Thoracic aorta (tissue), 2 donors: ENCODE data around the gene LILRA2. TPM values are rescaled to one million over a fixed set of nuclear protein-coding genes. Genes with fewer than 3 reads are reported as not detected.

Source experiments
- ATAC-seq: fragments of 150-250 bp; one replicate; pipeline ENCODE4 v1.8.0; 2017; ENCODE audit warnings: low read depth; ENCODE audit not compliant: insufficient number of reproducible peaks, low FRiP score
- DNase-seq: peaks from one replicate; pipeline ENCODE4 v3.0.0-alpha.2; 2020; ENCODE audit warnings: low spot score
- H3K27ac ChIP-seq, 2 donors: fragments of 200-600 bp; sonication (generic); 1 replicate in 1 of 2; 2 replicates in 1 of 2; pipeline ENCODE4 v1.5.1; 2016; ENCODE audit warnings: mild to moderate bottlenecking in 2 of 2, moderate library complexity in 2 of 2
- H3K27me3 ChIP-seq: fragments of 200-600 bp; sonication (generic); replicated peaks from 2 replicates; pipeline ENCODE4 v1.6.0; 2016; ENCODE audit warnings: mild to moderate bottlenecking; ENCODE audit not compliant: insufficient read depth
- H3K36me3 ChIP-seq: fragments of 200-600 bp; sonication (generic); one replicate; pipeline ENCODE4 v1.5.1; 2016
- H3K4me1 ChIP-seq, 2 donors: fragments of 200-600 bp; sonication (generic); 1 replicate in 1 of 2; 2 replicates in 1 of 2; pipeline versions ENCODE4 v1.5.1 to v1.6.0; 2016; ENCODE audit warnings: low read depth in 2 of 2, mild to moderate bottlenecking in 1 of 2; ENCODE audit not compliant: control insufficient read depth in 1 of 2
- H3K4me3 ChIP-seq: fragments of 200-600 bp; sonication (generic); 2 replicates; pipeline ENCODE4 v1.5.1; 2016; ENCODE audit warnings: mild to moderate bottlenecking
- H3K9me3 ChIP-seq: fragments of 200-600 bp; sonication (generic); 2 replicates; pipeline ENCODE4 v1.5.1; 2016
- total RNA-seq, 2 donors: library from RNA; depleted of rRNA; stranded (reverse); fragments of >200 nt; gene quantifications; one replicate each; pipeline versions ENCODE4 v1.1.0 to v1.2.3, GENCODE V29; 2016
- TF ChIP-seq, protein P1 (sequence below): fragments of 200-600 bp; sonication (generic); IDR thresholded peaks from one replicate; pipeline ENCODE4 v1.5.1; 2019; ENCODE audit warnings: antibody characterized with exemption

Gene LILRA2
- total RNA-seq, 2 donors from 2014 or later = 0.68 to 3.1 TPM

DNA sequence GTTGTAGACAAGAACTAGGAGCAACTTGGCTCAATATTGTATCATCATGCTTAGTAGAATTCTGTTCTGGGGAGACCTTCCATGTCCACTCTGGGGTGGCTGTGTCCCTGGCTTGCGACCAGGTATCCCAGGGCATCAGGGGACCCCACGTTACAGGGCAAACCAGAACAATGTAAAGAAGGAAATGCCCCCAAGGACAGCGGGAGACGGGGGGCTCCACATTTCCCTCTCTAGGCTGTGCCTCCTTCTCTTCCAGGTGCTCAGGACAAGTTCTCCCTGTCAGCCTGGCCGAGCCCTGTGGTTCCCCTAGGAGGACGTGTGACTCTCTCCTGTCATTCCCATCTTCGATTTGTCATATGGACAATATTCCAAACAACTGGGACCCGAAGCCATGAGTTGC is 40.1 kb upstream of the LILRA2 start:
- no peak overlapping the region for H3K4me3 ChIP-seq
- no peaks in the 10 kb centered on the region for H3K27me3 ChIP-seq
- H3K27ac ChIP-seq = no peak overlapping the region
- no peaks in the 10 kb centered on the region for H3K4me1 ChIP-seq
- H3K9me3 ChIP-seq = no peaks in the 10 kb centered on the region
- H3K36me3 ChIP-seq = no peaks in the 10 kb centered on the region
- DNase-seq = no peak
- TF ChIP-seq, protein P1, sequence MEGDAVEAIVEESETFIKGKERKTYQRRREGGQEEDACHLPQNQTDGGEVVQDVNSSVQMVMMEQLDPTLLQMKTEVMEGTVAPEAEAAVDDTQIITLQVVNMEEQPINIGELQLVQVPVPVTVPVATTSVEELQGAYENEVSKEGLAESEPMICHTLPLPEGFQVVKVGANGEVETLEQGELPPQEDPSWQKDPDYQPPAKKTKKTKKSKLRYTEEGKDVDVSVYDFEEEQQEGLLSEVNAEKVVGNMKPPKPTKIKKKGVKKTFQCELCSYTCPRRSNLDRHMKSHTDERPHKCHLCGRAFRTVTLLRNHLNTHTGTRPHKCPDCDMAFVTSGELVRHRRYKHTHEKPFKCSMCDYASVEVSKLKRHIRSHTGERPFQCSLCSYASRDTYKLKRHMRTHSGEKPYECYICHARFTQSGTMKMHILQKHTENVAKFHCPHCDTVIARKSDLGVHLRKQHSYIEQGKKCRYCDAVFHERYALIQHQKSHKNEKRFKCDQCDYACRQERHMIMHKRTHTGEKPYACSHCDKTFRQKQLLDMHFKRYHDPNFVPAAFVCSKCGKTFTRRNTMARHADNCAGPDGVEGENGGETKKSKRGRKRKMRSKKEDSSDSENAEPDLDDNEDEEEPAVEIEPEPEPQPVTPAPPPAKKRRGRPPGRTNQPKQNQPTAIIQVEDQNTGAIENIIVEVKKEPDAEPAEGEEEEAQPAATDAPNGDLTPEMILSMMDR = no peak
- ATAC-seq = no peak

DNA sequence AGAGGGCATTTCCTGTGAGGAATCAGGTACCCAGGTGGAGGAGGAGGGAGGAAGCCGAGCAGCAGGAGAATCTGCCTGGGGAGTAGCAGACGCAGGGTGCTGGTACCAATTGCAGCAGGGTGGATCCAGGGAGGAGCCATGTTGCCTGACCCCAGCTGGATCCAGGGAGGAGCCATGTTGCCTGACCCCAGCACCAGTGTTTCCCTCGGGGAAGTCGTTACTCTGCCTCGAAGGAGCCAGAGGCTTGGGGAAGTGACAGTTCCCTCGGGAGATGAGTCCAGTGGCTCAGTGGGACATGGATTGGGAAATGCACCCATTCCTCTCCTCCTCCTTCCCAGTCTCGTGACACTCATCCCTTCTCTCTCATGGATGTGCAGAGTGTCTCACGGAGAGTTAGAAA is 39.4 kb upstream of the LILRA2 start:
- no peaks in the 10 kb centered on the region for H3K9me3 ChIP-seq
- TF ChIP-seq, protein P1 = no peak
- no peaks in the 10 kb centered on the region for H3K4me1 ChIP-seq
- no peak for DNase-seq
- ATAC-seq = no peak
- no peak overlapping the region for H3K27ac ChIP-seq
- H3K4me3 ChIP-seq = no peak overlapping the region
- H3K27me3 ChIP-seq = no peaks in the 10 kb centered on the region
- H3K36me3 ChIP-seq = no peaks in the 10 kb centered on the region

DNA sequence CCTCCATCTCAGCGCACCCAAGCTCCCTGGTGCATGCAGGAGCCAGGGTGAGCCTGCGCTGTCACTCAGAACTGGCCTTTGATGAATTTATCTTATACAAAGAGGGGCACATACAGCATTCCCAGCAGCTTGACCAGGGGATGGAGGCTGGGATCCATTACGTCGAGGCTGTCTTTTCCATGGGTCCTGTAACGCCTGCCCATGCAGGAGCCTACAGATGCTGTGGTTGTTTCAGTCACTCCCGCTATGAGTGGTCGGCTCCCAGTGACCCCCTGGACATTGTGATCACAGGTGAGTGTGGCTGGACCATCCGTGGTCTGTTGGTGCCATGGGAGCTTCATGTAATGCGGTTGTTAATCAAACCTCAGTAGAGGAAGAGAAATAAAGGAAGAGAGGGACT is 38.0 kb upstream of the LILRA2 start:
- Histone ChIP-seq H3K4me3 (no peak overlapping the region), H3K9me3 (no peaks in the 10 kb centered on the region), H3K27ac (no peak overlapping the region), H3K36me3 (no peaks in the 10 kb centered on the region), H3K27me3 (no peaks in the 10 kb centered on the region), H3K4me1 (no peaks in the 10 kb centered on the region)
- TF ChIP-seq, protein P1 = no peak
- ATAC-seq (no peak), DNase-seq (no peak)

DNA sequence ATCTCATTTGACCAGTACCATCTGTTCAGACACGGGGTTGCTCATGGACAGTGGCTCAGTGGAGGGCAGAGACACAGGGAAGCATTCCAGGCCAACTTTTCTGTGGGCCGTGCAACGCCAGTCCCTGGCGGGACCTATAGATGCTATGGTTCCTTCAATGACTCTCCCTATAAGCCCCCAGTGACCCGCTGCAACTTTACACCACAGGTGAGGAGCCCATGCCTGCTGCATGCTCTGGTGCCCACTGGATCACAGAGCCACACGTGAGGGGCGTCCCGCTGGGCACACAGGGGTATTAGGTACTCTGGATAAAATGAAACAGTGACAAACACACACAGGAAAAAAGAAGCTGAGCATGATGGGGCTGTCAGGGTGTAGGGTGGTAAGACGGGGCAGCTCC is 36.6 kb upstream of the LILRA2 start:
- no peak for DNase-seq
- no peak overlapping the region for H3K4me3 ChIP-seq
- ATAC-seq = no peak
- H3K27ac ChIP-seq = no peak overlapping the region
- H3K9me3 ChIP-seq = no peaks in the 10 kb centered on the region
- H3K27me3 ChIP-seq = no peaks in the 10 kb centered on the region
- H3K36me3 ChIP-seq = no peaks in the 10 kb centered on the region
- TF ChIP-seq, protein P1 = no peak
- no peaks in the 10 kb centered on the region for H3K4me1 ChIP-seq

DNA sequence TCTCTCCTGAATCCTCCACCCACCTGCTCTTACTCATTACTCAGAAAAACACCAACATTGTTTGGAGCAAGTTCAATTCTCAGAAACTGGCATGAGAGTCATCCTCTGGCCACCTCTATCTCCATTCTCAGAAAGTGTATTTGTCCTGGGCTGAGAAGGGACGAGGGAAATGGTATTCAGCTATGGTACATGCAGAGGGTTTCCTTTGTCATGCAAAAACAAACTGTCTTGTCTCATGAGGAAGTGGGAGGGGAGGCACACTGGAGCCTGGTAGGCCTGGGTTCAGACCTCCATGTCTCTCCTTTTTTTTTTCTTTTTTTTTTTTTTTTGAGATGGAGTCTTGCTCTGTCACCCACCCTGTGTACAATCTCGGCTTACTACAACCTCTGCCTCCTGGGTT is 31.9 kb upstream of the LILRA2 start:
- H3K36me3 ChIP-seq = no peaks in the 10 kb centered on the region
- TF ChIP-seq, protein P1 = no peak
- DNase-seq (no peak), ATAC-seq (no peak)
- H3K4me1 ChIP-seq = no peaks in the 10 kb centered on the region
- H3K27ac ChIP-seq = no peak overlapping the region
- no peak overlapping the region for H3K4me3 ChIP-seq
- no peaks in the 10 kb centered on the region for H3K27me3 ChIP-seq
- no peaks in the 10 kb centered on the region for H3K9me3 ChIP-seq
